Activated CD8-positive, alpha-beta memory T cell treated with anti-CD3 and anti-CD28 coated beads, Interleukin-2, amount 50 U/mL, for 1 hour (primary cell): ENCODE data around the gene SV2B.

ENCODE experiments used
- DNase-seq: peaks from one replicate; pipeline ENCODE4 v3.0.0-alpha.2; 2020; ENCODE audit errors: extremely low read depth

SV2B gene

DNA sequence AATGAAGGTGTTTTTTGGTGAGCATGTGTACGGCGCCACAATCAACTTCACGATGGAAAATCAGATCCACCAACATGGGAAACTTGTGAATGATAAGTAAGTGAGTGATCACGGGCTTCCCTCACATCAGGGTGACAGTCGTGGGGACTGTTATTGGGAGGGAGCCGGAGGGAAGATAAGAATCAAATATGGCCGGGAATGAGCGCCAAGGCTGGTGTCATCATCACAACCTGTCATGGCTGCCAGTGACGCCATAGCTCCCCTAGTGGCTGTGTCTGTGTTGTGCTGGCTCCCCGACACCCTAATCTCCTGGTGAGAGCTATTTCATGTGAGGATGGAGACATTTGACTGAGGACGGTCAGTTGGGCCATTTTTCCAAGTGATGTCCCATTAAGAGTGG is 168.5 kb downstream of the SV2B start:
- DNase-seq = no peak

GRCh38 chr15:91270747-91271146 is 170.7 kb downstream of the SV2B start:
- DNase-seq = no peak

GRCh38 chr15:91271565-91272153 is 171.6 kb downstream of the SV2B start:
- DNase-seq = peak; percentile 8

DNA sequence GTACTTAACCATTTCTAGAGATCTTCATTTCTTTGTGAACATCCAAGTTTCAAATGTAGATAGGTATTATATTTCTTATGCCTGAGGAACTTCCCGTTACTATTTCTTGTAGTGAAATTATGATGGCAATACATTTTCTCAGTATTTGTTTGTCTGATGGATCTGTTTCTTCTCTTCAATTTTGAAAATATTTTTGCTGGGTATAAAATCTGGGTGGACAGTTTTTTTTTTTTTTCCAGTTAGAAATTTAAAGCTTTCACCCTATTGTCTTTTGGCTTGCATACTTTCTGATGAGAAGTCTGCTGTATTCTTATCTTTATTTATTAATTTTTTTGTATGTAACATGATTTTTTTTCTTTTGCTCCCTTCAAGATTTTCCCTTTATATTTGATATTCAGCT is 175.8 kb downstream of the SV2B start:
- no peak for DNase-seq

GRCh38 chr15:91278951-91279350 is 178.9 kb downstream of the SV2B start:
- no peak for DNase-seq

DNA sequence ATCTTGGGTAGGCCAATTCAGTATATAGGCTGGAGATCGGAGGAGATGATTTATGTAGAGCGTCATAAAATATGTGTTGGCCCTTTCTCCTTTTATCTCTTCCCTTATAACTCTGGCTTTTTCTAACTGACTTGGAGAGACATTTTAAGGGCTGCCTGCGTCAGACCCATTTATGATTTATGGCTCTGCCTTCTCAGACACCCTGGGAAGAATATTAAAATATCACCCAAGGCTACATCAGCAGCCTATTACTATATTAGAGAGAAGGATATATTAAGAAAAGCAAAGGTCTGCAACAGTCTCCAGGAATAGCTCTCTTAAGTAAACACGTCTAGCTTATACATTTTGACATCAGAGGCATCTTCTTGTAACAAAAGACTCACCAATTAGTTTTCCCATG is 179.4 kb downstream of the SV2B start:
- DNase-seq = no peak

DNA sequence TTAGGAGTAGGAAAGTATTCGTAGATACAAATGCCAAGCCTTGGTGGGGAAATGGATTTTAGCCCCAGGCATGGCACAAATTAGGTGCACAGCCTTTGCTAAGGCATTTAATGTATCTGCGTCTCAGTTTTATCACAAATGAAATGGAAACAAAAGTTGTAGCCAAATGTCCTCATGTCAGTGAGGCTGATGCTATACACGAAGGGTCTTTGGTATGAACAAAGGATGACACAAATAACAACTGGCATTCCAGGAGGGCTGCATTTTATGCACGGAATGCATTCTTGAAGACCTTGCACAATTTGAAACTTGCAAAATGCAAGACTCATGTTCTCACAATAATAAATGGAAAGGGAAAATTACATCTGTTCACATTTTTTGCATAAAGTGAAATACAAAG is 181.9 kb downstream of the SV2B start:
- DNase-seq = no peak

- no peak for DNase-seq
These were observed 182.4 kb downstream of the SV2B start for GRCh38 chr15:91282486-91282885.

GRCh38 chr15:91283155-91283554 is 183.1 kb downstream of the SV2B start:
- no peak for DNase-seq

DNA sequence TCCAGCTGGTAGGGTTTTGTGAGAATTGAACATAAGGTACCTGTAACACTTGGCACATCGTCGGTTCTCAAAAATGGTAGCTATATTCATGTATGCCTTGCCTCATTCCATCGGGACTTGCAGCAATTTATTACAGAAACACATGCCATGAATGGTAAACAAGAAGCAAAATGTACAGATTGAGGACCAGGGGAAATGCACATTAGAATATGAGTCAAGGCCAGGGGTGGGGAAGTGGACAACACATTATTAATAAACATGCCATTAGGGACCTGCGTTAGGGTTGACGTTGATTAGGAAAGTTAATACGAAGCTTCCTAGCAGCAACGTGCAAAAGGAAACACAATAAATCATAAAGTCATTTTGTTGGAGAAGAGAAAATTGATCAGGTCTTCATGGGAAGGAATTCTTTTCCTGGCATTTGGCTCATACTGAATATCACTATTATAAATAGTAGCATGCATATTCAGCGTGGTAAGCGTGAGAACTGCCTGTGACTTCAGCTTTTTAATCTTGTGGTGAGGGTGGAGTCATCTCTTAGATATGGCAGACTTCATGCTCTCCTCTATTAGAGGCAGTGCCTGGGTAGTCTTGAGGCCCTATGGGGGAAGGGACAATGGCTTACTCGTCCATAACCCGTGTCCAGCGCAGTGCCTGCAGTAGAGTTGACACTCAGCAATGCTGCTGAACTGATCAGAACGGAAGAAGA is 184.9 kb downstream of the SV2B start:
- DNase-seq = no peak

GRCh38 chr15:91289324-91289723 is 189.3 kb downstream of the SV2B start:
- DNase-seq = no peak

- DNase-seq = no peak
These were observed 190.5 kb downstream of the SV2B start for GRCh38 chr15:91290553-91290952.

DNA sequence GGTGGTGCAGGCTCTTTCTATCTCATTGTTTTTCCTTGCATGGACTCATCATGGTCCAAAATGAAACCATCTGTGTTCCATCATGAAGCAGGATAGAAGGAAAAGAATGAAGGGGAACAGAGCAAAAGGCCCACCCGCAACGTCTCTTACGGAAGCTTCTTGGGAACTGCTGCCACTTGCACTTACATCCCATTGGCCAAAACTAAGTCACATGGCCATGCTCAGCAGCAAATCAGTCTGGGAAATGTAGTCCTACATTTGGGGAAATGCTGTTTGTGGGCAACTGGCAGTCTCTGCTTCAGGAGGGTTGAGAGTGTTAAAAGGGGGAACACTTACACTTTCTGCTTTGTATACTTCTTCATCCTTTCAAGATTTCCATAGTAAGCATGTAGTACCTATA is 191.6 kb downstream of the SV2B start:
- DNase-seq = no peak

GRCh38 chr15:91294344-91294743 is 194.3 kb downstream of the SV2B start:
- DNase-seq = no peak

DNA sequence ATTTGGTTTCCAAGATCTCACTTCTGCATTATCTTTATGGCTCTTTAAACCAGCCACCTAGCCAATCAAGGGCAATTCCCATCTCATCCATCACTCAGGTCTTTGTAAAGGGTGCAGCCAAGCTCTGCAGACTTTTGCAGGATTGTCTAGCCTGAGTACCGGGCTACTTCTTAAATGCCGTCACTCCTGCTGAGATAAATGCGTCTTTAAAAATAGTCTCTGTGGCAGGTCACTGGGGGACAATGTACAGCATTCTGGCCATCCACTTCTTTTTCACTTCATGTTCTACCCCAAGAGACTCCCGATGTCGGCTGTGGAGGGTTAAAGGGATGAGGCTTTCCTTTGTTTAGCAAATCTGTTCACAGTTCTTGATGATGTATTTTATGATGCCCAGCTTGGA is 194.7 kb downstream of the SV2B start:
- DNase-seq = no peak

DNA sequence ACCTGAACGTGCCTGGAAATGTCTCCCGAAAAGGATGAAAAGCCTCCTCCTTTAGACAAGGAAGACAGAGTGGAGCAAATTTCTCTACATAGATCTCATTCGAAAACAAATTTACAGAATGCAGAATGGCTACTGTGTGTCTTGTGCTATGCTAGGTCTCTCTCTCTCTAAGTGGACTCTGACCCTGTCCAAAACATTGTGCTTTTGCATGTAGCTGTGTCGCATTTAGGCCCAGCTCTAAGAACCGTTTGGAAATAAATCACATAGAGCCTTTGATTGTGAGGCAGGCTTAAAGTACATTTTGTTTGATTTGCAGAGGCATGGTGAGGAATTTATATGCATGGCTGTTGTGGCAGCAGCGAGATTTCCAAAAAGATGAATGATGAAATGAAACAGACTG is 198.0 kb downstream of the SV2B start:
- no peak for DNase-seq

DNA sequence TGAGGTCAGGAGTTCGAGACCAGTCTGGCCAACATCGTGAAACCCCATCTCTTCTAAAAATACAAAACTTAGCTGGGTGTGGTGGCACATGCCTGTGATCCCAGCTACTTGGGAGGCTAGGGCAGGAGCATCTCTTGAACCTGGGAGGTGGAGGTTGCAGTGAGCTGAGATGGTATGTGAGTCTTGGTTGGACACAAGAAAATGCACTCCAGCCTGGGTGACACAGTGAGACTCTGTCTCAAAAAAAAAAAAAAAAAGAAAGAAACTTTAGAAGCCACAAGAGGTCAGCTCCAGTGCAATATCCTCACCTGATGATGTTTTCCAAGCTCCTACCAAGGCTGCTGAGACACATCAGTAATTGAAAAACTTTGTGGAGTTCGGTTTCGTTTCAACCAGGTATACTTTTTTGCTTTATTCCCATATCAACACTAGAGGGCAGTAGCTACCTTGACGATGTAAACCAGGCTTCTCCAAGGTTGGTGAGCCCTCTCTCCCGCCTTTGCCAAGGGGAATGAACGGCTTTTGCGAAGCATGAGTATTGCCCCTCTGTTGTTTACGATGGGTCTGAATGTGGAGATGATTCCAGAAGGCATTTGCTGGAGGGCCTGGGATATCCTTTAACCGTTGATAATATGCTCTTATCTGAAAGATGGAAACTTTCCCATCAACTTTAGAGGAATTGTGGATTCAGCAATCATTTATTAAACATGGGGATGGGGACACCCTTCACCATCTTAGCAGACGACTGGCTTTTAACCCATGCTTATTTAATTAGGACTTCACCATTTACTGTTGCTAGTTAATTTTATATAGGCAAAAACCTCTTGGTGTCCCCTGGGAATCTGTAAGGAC is 202.8 kb downstream of the SV2B start:
- no peak for DNase-seq

- DNase-seq = no peak
These were observed 204.2 kb downstream of the SV2B start for GRCh38 chr15:91304210-91304609.

DNA sequence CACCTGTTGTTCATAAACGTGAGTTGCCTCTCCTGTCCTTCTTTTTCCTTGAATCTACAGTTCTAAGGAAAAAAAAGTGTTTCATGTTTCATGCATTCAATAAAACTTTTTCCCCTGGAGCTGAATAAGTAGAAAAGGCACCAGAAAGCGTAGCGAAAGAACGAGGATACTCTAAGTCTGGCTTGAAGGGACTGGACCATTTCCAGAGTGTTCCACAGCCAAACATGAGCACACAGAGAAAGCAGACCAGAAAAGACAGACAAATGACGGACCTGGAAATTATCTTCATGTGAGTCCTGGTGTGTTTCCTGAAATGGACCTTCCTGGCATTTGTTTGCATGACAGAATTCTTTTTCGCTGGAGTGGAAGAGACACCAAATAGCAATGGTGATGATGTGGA is 204.7 kb downstream of the SV2B start:
- DNase-seq = no peak

- no peak for DNase-seq
These were observed 206.1 kb downstream of the SV2B start for GRCh38 chr15:91306144-91306543.

DNA sequence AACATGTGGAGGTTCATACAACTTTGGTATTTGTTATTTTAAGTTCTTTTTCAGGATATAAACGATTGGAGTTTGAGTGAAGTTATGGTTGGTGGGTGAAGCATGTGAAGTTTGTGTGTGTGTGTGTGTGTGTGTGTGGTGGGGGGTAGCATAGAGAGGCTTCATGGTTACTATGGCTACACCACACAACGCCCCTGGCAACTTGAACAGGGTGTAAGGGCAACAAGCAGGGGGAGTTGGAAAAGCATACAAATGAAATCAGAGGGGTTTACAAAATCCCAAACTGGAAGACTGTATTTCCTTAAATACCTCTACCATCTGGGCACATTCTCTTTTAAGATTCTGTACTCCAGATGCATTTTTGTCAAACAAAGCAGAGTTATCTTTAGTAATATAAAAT is 207.5 kb downstream of the SV2B start:
- no peak for DNase-seq

DNA sequence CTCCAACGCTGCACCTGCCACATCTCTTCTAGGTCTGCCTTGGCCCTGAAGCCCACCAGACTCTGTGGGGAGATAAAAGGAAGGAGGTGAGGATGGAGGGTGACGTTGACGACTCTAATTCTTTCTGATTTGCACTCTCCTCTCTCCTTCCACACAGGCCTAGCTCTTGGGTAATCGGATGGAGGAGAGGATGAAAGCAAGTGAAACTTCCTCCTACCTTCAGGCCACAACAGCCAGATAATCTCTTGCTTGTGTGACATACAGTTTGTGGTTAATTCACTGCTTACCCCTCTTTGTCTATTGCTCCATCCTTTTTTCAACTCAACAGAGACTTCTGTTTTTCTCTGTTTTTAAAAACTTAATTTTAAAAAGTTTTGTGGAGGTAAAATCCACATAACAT is 208.1 kb downstream of the SV2B start:
- DNase-seq = no peak

GRCh38 chr15:91308855-91309254 is 208.8 kb downstream of the SV2B start:
- DNase-seq = no peak
